ENCODE results near the gene ARL2.
A peak's percentile ranks its signal among the peaks of the same experiment; 100 is the strongest.

The ARL2 gene

DNA sequence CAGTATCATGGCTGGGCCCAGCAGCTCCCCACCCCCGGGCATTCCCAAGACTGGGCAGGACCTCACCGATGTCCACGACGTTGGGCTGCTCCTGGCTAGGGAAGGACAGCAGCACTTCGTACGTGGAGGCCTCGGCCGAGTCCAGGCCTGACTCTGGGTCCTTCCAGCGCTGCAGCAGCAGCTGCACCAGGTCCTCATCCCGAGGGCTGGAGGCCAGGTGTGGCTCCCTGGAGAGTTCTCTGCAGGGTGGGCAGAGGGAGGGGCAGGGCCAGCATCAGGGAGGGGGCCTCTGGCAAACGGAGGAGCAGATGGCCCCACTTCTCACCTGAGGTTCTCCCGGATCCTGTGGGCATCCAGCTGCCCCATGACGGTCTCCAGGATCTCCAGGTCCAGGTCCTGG lies 44.1 kb downstream of the ARL2 start:
- H3K27me3 ChIP-seq (ENCODE audit: control insufficient read depth in 2 of 2, insufficient read depth in 2 of 2, low read length in 2 of 2) = no peaks in the 10 kb centered on the region

DNA sequence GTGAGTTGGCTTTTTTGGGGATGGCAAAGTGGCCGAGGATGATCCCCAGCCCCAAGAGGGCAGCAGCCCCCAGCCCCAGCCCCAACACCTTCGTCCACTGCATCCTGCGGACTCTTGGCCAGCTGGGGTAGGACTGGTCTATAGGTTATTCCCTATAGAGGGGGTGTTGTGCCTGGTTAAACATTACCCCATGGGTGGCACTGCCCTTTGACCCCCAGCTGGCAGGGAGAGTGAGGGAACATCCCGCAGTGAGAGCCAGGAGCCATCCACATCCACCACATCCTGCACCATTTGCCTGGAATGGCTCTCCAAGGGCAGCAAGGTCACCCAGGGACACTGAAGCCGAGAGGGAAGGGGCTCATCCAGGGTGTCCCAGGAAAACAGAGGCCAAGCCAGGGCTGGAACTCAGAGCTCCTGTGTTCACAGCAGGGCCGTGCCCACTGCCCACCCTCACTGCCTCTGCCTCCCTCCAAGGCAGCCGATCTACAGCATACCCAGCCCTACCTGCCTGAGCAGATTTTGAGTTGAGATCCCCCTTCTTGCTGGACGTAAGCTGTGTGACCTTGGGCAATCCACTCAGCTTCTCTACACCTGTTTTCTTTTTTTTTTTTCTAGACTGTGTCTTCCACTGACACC lies 44.6 kb downstream of the ARL2 start, which contains the start of gene NAALADL1:
Gene NAALADL1, minus strand, starts transcription at position 135 of the 636 bp plus-strand sequence. Its CDS starts 32 bp downstream, at position 103.
- no peaks in the 10 kb centered on the region for H3K9me3 ChIP-seq (ENCODE audit: control insufficient read depth in 2 of 2, low read length in 2 of 2)
- H3K9ac ChIP-seq (ENCODE audit: low read depth in 1 of 2, low read length in 2 of 2) = no peak within 1 kb of the TSS

More for the DNA sequence above, 44.1 kb downstream of the ARL2 start:
- H3K9ac ChIP-seq (ENCODE audit: low read depth in 1 of 2, low read length in 2 of 2) = no peak overlapping the region
- peaks cover 5 to 11% of the 10 kb centered on the region in 2 donors for H3K4me1 ChIP-seq (ENCODE audit: control insufficient read depth in 2 of 2, insufficient read depth in 2 of 2, low read length in 2 of 2)
- H3K36me3 ChIP-seq (ENCODE audit: control insufficient read depth in 2 of 2, insufficient read depth in 2 of 2, low read length in 2 of 2) = no peaks in the 10 kb centered on the region
- H3K9me3 ChIP-seq (ENCODE audit: control insufficient read depth in 2 of 2, low read length in 2 of 2) = no peaks in the 10 kb centered on the region
- H3K27ac ChIP-seq (ENCODE audit: low read depth in 2 of 2, low read length in 2 of 2) = no peak overlapping the region
- H3K4me3 ChIP-seq (ENCODE audit: low read length in 2 of 2) = no peak overlapping the region

DNA sequence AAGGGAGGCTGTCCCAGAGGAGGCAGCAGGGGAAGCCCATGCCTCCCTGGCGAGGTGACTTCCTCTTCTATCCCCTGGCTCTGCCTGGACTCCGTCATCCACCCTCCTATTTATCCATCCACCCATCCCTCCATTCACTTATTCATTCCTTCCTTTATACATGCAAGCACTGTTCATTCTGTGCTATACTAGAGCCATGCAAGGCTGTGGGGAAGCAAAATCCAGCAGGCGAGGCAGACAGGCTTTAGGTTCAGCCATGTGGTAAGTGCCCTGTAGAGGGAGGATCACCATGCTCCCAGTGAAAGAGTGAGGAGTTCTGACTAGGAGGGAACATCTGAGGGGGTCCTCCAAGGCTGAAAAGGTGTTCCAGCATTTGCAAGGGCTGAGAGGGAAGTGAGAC lies 45.6 kb downstream of the ARL2 start:
- Histone ChIP-seq H3K9ac (ENCODE audit: low read depth in 1 of 2, low read length in 2 of 2) (no peak overlapping the region), H3K27me3 (ENCODE audit: control insufficient read depth in 2 of 2, insufficient read depth in 2 of 2, low read length in 2 of 2) (no peaks in the 10 kb centered on the region), H3K4me3 (ENCODE audit: low read length in 2 of 2) (no peak overlapping the region), H3K36me3 (ENCODE audit: control insufficient read depth in 2 of 2, insufficient read depth in 2 of 2, low read length in 2 of 2) (no peaks in the 10 kb centered on the region), H3K4me1 (ENCODE audit: control insufficient read depth in 2 of 2, insufficient read depth in 2 of 2, low read length in 2 of 2) (peaks cover 5 to 11% of the 10 kb centered on the region in 2 donors), H3K9me3 (ENCODE audit: control insufficient read depth in 2 of 2, low read length in 2 of 2) (no peaks in the 10 kb centered on the region), H3K27ac (ENCODE audit: low read depth in 2 of 2, low read length in 2 of 2) (no peak overlapping the region)

More for the DNA sequence above, 44.6 kb downstream of the ARL2 start, which contains the start of gene NAALADL1:
- no peaks in the 10 kb centered on the region for H3K36me3 ChIP-seq (ENCODE audit: control insufficient read depth in 2 of 2, insufficient read depth in 2 of 2, low read length in 2 of 2)
- H3K27me3 ChIP-seq (ENCODE audit: control insufficient read depth in 2 of 2, insufficient read depth in 2 of 2, low read length in 2 of 2) = no peaks in the 10 kb centered on the region
- no peak within 1 kb of the TSS for H3K4me3 ChIP-seq (ENCODE audit: low read length in 2 of 2)
- H3K4me1 ChIP-seq (ENCODE audit: control insufficient read depth in 2 of 2, insufficient read depth in 2 of 2, low read length in 2 of 2) = peaks cover 5 to 11% of the 10 kb centered on the region in 2 donors
- no peak within 1 kb of the TSS for H3K27ac ChIP-seq (ENCODE audit: low read depth in 2 of 2, low read length in 2 of 2)

DNA sequence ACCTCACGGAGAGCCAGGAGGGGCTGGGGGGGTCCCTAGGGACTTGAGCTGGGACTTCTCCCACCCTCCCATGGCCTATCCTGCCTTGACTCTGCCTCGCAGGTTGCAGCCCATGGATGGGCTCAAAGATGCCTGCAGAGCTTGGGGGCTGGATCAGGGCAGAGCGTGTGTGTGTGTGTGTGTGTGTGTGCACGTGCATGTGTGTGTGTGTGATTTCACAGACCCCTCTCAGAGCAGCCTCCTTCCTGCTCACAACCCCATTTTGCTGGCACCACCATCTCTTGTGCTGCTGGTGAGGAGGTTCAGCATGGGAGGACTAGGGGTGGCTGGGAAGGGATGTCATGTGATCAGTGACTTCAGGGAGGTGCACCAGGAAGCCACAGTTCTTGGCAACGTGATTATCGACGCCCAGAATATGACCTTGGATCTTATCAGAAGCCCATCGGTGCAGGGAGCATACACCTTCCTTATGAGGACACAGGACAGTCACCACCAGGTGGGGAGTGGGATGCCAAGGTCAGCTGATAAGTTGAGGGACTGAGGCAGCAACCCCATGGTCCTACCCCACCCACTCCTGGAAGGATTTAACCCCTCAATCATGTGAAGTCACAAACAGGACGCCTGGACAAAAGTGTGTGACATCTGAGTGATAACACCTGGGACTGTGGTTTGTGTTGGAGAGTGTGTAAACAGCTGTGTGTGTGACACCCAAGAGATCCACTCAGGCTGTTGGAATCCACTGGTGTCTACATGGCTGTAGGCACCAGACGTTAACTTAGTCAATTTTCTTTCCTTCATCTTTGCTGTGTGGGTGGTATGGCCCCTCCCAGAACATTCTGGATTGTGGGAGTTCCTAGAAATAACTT lies 46.2 kb downstream of the ARL2 start:
- no peaks in the 10 kb centered on the region for H3K9me3 ChIP-seq (ENCODE audit: control insufficient read depth in 2 of 2, low read length in 2 of 2)
- no peaks in the 10 kb centered on the region for H3K27me3 ChIP-seq (ENCODE audit: control insufficient read depth in 2 of 2, insufficient read depth in 2 of 2, low read length in 2 of 2)
- H3K9ac ChIP-seq (ENCODE audit: low read depth in 1 of 2, low read length in 2 of 2) = no peak overlapping the region
- H3K36me3 ChIP-seq (ENCODE audit: control insufficient read depth in 2 of 2, insufficient read depth in 2 of 2, low read length in 2 of 2) = no peaks in the 10 kb centered on the region
- H3K4me3 ChIP-seq (ENCODE audit: low read length in 2 of 2) = no peak overlapping the region
- H3K27ac ChIP-seq (ENCODE audit: low read depth in 2 of 2, low read length in 2 of 2) = peak overlapping the region; percentile 21 to 47
- peaks cover 5 to 11% of the 10 kb centered on the region in 2 donors for H3K4me1 ChIP-seq (ENCODE audit: control insufficient read depth in 2 of 2, insufficient read depth in 2 of 2, low read length in 2 of 2)

DNA sequence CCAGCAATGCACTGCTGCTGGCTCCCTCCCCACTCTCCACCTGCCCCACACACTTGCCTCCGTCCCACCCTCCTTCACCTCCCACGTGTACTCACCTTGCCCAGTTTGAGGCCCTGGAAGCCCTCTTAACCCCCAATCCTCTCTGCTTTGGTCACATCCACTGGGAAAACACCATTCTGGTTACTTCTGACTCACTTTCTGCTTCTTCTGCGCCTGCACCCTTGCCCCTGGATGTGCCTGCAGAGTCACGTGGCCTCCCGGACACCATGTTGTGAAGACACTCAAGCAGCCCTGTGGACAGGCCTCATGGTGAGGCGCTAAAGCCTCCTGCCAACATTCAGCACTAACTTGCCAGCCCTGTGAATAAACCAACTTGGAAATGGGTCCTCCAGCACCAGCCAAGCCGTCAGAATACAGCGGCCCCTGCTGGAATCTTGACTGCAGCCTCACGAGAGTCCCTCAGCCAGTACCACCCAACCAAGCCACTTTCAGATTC lies 47.0 kb downstream of the ARL2 start:
- Histone ChIP-seq H3K9ac (ENCODE audit: low read depth in 1 of 2, low read length in 2 of 2) (no peak overlapping the region), H3K27me3 (ENCODE audit: control insufficient read depth in 2 of 2, insufficient read depth in 2 of 2, low read length in 2 of 2) (no peaks in the 10 kb centered on the region), H3K4me3 (ENCODE audit: low read length in 2 of 2) (no peak overlapping the region), H3K9me3 (ENCODE audit: control insufficient read depth in 2 of 2, low read length in 2 of 2) (no peaks in the 10 kb centered on the region), H3K4me1 (ENCODE audit: control insufficient read depth in 2 of 2, insufficient read depth in 2 of 2, low read length in 2 of 2) (peaks cover 5 to 11% of the 10 kb centered on the region in 2 donors), H3K36me3 (ENCODE audit: control insufficient read depth in 2 of 2, insufficient read depth in 2 of 2, low read length in 2 of 2) (no peaks in the 10 kb centered on the region), H3K27ac (ENCODE audit: low read depth in 2 of 2, low read length in 2 of 2) (peak overlapping the region; percentile 21 to 47)

DNA sequence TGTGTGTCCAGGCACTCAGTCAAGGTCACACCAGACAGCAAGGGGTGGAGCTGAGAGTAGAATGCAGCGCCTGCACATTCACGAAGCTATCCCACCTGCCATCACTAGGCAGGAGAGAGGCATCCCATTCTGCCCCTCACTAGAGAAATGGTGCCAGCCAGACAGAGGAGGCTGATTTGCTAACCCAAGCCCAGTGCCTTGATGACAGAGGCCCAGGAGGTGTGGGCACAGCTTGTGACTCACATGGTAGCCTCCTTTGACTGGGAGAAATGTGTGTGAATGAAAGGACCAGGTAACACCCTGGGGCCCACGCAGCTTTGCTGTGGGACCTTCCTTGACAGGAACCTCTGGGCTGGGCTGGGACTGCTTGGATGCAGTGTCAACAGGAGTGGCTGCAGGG lies 49.6 kb downstream of the ARL2 start:
- H3K36me3 ChIP-seq (ENCODE audit: control insufficient read depth in 2 of 2, insufficient read depth in 2 of 2, low read length in 2 of 2) = no peaks in the 10 kb centered on the region
- no peaks in the 10 kb centered on the region for H3K9me3 ChIP-seq (ENCODE audit: control insufficient read depth in 2 of 2, low read length in 2 of 2)
- no peaks in the 10 kb centered on the region for H3K27me3 ChIP-seq (ENCODE audit: control insufficient read depth in 2 of 2, insufficient read depth in 2 of 2, low read length in 2 of 2)
- H3K4me1 ChIP-seq (ENCODE audit: control insufficient read depth in 2 of 2, insufficient read depth in 2 of 2, low read length in 2 of 2) = peaks cover 3 to 9% of the 10 kb centered on the region in 2 donors
- no peak overlapping the region for H3K27ac ChIP-seq (ENCODE audit: low read depth in 2 of 2, low read length in 2 of 2)
- H3K9ac ChIP-seq (ENCODE audit: low read depth in 1 of 2, low read length in 2 of 2) = no peak overlapping the region
- no peak overlapping the region for H3K4me3 ChIP-seq (ENCODE audit: low read length in 2 of 2)

DNA sequence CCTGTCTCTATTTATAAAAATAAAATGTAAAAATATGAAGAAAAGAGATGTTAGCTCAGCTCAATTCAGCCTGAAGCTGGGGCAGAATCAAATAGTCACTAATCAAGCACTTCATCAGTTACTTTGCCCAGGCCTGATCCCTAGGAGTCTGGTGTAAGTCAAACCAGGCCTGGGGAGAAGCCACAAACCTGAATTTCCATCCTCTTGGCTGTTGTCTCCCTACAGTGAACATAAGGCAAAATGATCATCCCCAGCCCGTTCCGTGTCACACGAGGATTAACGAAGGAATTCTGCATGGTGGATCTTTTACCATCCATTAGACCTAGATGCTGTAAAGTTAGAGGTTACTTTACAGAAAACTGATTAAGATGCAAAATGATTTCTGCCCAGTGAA lies 50.9 kb downstream of the ARL2 start:
- Histone ChIP-seq H3K9me3 (ENCODE audit: control insufficient read depth in 2 of 2, low read length in 2 of 2) (no peaks in the 10 kb centered on the region), H3K9ac (ENCODE audit: low read depth in 1 of 2, low read length in 2 of 2) (no peak overlapping the region), H3K4me1 (ENCODE audit: control insufficient read depth in 2 of 2, insufficient read depth in 2 of 2, low read length in 2 of 2) (peaks cover 0 to 7% of the 10 kb centered on the region in 2 donors), H3K4me3 (ENCODE audit: low read length in 2 of 2) (no peak overlapping the region), H3K27me3 (ENCODE audit: control insufficient read depth in 2 of 2, insufficient read depth in 2 of 2, low read length in 2 of 2) (no peaks in the 10 kb centered on the region), H3K27ac (ENCODE audit: low read depth in 2 of 2, low read length in 2 of 2) (no peak overlapping the region), H3K36me3 (ENCODE audit: control insufficient read depth in 2 of 2, insufficient read depth in 2 of 2, low read length in 2 of 2) (no peaks in the 10 kb centered on the region)

DNA sequence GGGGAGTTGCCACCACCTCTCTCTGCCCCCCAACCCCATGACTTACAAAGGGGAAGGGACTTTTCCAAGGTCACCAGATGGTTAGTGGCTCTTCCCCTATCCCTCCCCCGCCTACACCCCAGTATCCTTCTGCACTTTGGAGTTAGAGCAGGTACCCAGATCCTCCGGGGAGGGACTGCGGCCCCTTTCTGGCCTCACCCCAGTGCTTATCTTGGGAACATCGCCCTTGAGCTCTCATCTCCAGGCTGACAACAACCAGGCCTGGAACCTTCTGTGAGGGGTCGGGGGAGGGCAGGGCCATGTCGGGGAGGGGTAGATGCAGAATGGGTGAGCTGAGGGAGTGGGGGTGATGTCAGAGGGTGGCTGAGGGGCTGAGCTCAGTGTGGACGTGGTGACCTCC lies 51.9 kb downstream of the ARL2 start:
- H3K9me3 ChIP-seq (ENCODE audit: control insufficient read depth in 2 of 2, low read length in 2 of 2) = no peaks in the 10 kb centered on the region
- H3K27me3 ChIP-seq (ENCODE audit: control insufficient read depth in 2 of 2, insufficient read depth in 2 of 2, low read length in 2 of 2) = no peaks in the 10 kb centered on the region
- H3K9ac ChIP-seq (ENCODE audit: low read depth in 1 of 2, low read length in 2 of 2) = no peak overlapping the region
- no peaks in the 10 kb centered on the region for H3K4me1 ChIP-seq (ENCODE audit: control insufficient read depth in 2 of 2, insufficient read depth in 2 of 2, low read length in 2 of 2)
- no peaks in the 10 kb centered on the region for H3K36me3 ChIP-seq (ENCODE audit: control insufficient read depth in 2 of 2, insufficient read depth in 2 of 2, low read length in 2 of 2)
- H3K27ac ChIP-seq (ENCODE audit: low read depth in 2 of 2, low read length in 2 of 2) = no peak overlapping the region
- H3K4me3 ChIP-seq (ENCODE audit: low read length in 2 of 2) = no peak overlapping the region

DNA sequence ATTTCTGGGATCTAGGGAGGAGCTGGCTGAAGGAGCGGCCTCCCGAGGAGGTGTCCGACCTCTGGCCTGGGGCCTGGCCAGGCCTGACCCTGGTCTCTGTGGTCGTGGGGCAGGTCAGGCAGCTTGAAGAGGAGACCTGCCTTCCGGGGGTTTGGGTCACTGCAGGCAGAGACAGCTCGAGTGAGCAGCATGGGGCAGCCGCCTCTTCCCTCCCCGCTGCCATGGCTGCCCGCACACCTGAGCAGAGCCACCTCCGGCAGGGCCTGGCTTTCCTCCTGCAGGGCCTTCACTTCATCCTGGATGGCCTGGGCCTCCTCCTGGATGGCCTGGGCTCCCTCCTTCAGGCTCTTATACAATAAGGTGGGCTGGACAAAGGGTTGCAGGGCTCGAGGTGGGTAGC lies 52.4 kb downstream of the ARL2 start:
- Histone ChIP-seq H3K36me3 (ENCODE audit: control insufficient read depth in 2 of 2, insufficient read depth in 2 of 2, low read length in 2 of 2) (no peaks in the 10 kb centered on the region), H3K4me1 (ENCODE audit: control insufficient read depth in 2 of 2, insufficient read depth in 2 of 2, low read length in 2 of 2) (no peaks in the 10 kb centered on the region), H3K27ac (ENCODE audit: low read depth in 2 of 2, low read length in 2 of 2) (no peak overlapping the region), H3K4me3 (ENCODE audit: low read length in 2 of 2) (no peak overlapping the region), H3K9ac (ENCODE audit: low read depth in 1 of 2, low read length in 2 of 2) (no peak overlapping the region), H3K9me3 (ENCODE audit: control insufficient read depth in 2 of 2, low read length in 2 of 2) (no peaks in the 10 kb centered on the region), H3K27me3 (ENCODE audit: control insufficient read depth in 2 of 2, insufficient read depth in 2 of 2, low read length in 2 of 2) (no peaks in the 10 kb centered on the region)

DNA sequence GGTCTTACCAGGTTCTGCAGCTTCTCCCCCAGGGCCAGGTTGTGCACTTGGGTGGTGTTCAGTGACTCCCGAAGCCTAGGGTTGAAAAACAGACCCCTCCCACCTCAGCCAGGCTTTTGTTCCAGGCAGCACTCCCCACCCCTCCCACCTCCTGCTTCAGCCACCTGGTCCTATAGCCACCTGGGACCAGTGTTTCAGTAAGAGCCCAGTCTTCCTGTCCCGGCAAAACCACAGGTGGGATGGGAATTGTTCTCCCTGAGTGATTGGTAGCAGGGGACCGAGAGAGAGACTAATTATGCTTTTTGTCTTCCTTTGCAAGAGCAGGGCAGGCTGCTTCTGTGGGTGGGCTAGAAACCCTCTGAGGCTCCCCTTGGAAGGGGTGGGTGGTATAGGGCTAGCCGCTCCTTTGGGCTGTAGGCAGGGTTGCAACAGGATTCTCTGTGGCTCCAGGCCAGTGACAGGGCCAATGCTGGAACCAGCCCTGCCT lies 52.9 kb downstream of the ARL2 start:
- no peak overlapping the region for H3K27ac ChIP-seq (ENCODE audit: low read depth in 2 of 2, low read length in 2 of 2)
- no peaks in the 10 kb centered on the region for H3K36me3 ChIP-seq (ENCODE audit: control insufficient read depth in 2 of 2, insufficient read depth in 2 of 2, low read length in 2 of 2)
- H3K4me3 ChIP-seq (ENCODE audit: low read length in 2 of 2) = no peak overlapping the region
- no peaks in the 10 kb centered on the region for H3K9me3 ChIP-seq (ENCODE audit: control insufficient read depth in 2 of 2, low read length in 2 of 2)
- no peaks in the 10 kb centered on the region for H3K27me3 ChIP-seq (ENCODE audit: control insufficient read depth in 2 of 2, insufficient read depth in 2 of 2, low read length in 2 of 2)
- H3K9ac ChIP-seq (ENCODE audit: low read depth in 1 of 2, low read length in 2 of 2) = no peak overlapping the region
- H3K4me1 ChIP-seq (ENCODE audit: control insufficient read depth in 2 of 2, insufficient read depth in 2 of 2, low read length in 2 of 2) = no peaks in the 10 kb centered on the region

All from mucosa of rectum (tissue), 2 donors.